GM23338 (cell line): Measurements from ENCODE around the gene BLACAT1. TPM values are rescaled to one million over a fixed set of nuclear protein-coding genes. Genes with fewer than 3 reads are reported as not detected.

Experiments used
- ATAC-seq: fragments of 200-7000 bp; cut with Tn5 transposase; 3 replicates; pipeline ENCODE4 v1.9.1; 2020
- DNase-seq: peaks from one replicate; pipeline ENCODE4 v3.0.0-alpha.2; 2015; ENCODE audit warnings: low spot score
- H2AFZ ChIP-seq: fragments of 200-600 bp; sonication (generic); 2 replicates; pipeline ENCODE4 v1.8.0; 2016; ENCODE audit warnings: antibody characterized with exemption, mild to moderate bottlenecking, moderate library complexity
- H3F3A ChIP-seq: fragments of 200-600 bp; sonication (generic); replicated peaks from 2 replicates; pipeline ENCODE4 v1.8.0; 2017; ENCODE audit warnings: antibody characterized with exemption, mixed run types, low read depth
- H3K27ac ChIP-seq: fragments of 200-600 bp; sonication (generic); 2 replicates; pipeline ENCODE4 v1.6.1; 2016; ENCODE audit warnings: low read depth
- H3K27me3 ChIP-seq: fragments of 200-600 bp; sonication (generic); 2 replicates; pipeline ENCODE4 v1.8.0; 2016; ENCODE audit warnings: mild to moderate bottlenecking, mixed run types, moderate library complexity; ENCODE audit not compliant: insufficient read depth
- H3K36me3 ChIP-seq: fragments of 200-600 bp; sonication (generic); 2 replicates; pipeline ENCODE4 v1.8.0; 2016; ENCODE audit warnings: mild to moderate bottlenecking; ENCODE audit not compliant: insufficient read depth
- H3K4me1 ChIP-seq: fragments of 200-600 bp; sonication (generic); 2 replicates; pipeline ENCODE4 v1.8.0; 2016; ENCODE audit warnings: mild to moderate bottlenecking, moderate library complexity; ENCODE audit not compliant: insufficient read depth
- H3K4me2 ChIP-seq: fragments of 200-600 bp; sonication (generic); 2 replicates; pipeline ENCODE4 v1.7.1; 2017; ENCODE audit warnings: mixed run types
- H3K4me3 ChIP-seq: fragments of 200-600 bp; sonication (generic); 2 replicates; pipeline ENCODE4 v1.6.1; 2016; ENCODE audit warnings: mixed run types
- H3K79me2 ChIP-seq: fragments of 200-600 bp; sonication (generic); replicated peaks from 2 replicates; pipeline ENCODE4 v1.8.0; 2017; ENCODE audit warnings: mild to moderate bottlenecking; ENCODE audit not compliant: insufficient read depth
- H3K9me2 ChIP-seq: fragments of 200-600 bp; sonication (generic); 2 replicates; pipeline ENCODE4 v1.8.0; 2017; ENCODE audit not compliant: insufficient read depth
- H4K20me1 ChIP-seq: fragments of 200-600 bp; sonication (generic); replicated peaks from 2 replicates; pipeline ENCODE4 v1.8.0; 2017; ENCODE audit warnings: mild to moderate bottlenecking; ENCODE audit not compliant: insufficient read depth
- H3K27ac Mint-ChIP-seq: 2 replicates; pipeline ENCODE4 v1.8.0; 2020; ENCODE audit warnings: inconsistent platforms, mild to moderate bottlenecking, moderate library complexity, mixed read lengths
- H3K27me3 Mint-ChIP-seq: 3 replicates; pipeline ENCODE4 v1.8.0; 2022; ENCODE audit warnings: low read depth, mild to moderate bottlenecking, moderate library complexity, mixed read lengths, inconsistent platforms; ENCODE audit not compliant: insufficient read depth, poor library complexity
- H3K36me3 Mint-ChIP-seq: 3 replicates; pipeline ENCODE4 v1.8.0; 2021; ENCODE audit warnings: low read depth, mild to moderate bottlenecking, inconsistent platforms, moderate library complexity, mixed read lengths
- H3K4me1 Mint-ChIP-seq: 3 replicates; pipeline ENCODE4 v1.8.0; 2020; ENCODE audit warnings: mild to moderate bottlenecking, inconsistent platforms, mixed read lengths
- H3K4me3 Mint-ChIP-seq: 3 replicates; pipeline ENCODE4 v1.8.0; 2021; ENCODE audit warnings: moderate library complexity, mild to moderate bottlenecking, inconsistent platforms, mixed read lengths
- H3K9me3 Mint-ChIP-seq: 3 replicates; pipeline ENCODE4 v1.8.0; 2020; ENCODE audit warnings: moderate library complexity, mild to moderate bottlenecking, inconsistent platforms, mixed read lengths
- CREB1 ChIP-seq: fragments of 250-450 bp; sonication (Bioruptor Pico); IDR thresholded peaks from 2 replicates; pipeline ENCODE4 v1.5.0; 2020; ENCODE audit warnings: low read depth, mild to moderate bottlenecking, moderate library complexity
- EZH2phosphoT487 ChIP-seq: fragments of 200-600 bp; sonication (generic); IDR thresholded peaks from one replicate; pipeline ENCODE4 v1.8.1; 2018; ENCODE audit warnings: antibody characterized with exemption; ENCODE audit not compliant: unreplicated experiment
- POLR2AphosphoS5 ChIP-seq: IDR thresholded peaks from 2 replicates; pipeline ENCODE4 v1.6.1; 2016; ENCODE audit warnings: antibody characterized with exemption, low read depth
- REST ChIP-seq: IDR thresholded peaks from one replicate; pipeline ENCODE4 v1.6.1; 2018; ENCODE audit warnings: antibody characterized with exemption; ENCODE audit not compliant: unreplicated experiment
- STAT1 ChIP-seq: IDR thresholded peaks from one replicate; pipeline ENCODE4 v1.6.1; 2016; ENCODE audit warnings: antibody characterized with exemption; ENCODE audit not compliant: unreplicated experiment
- ZNF114 ChIP-seq: fragments of 250-450 bp; sonication (Bioruptor Pico); IDR thresholded peaks from 2 replicates; pipeline ENCODE4 v1.5.0; 2020; ENCODE audit warnings: mild to moderate bottlenecking, moderate library complexity
- ZNF331 ChIP-seq: fragments of 250-450 bp; sonication (Bioruptor Pico); IDR thresholded peaks from 2 replicates; pipeline ENCODE4 v1.5.0; 2020; ENCODE audit warnings: low read depth, mild to moderate bottlenecking, moderate library complexity
- polyA plus RNA-seq: library from polyadenylated mRNA; unstranded; fragments of >200 nt; fragmentation: Nextera tagmentation; extraction: Ambion mirVana; gene quantifications from 2 replicates; pipeline ENCODE4 v1.2.1, GENCODE V29; 2016
- total RNA-seq: library from RNA; depleted of rRNA; stranded (reverse); fragments of >200 nt; shearing (Covaris generic); gene quantifications from 2 replicates; pipeline ENCODE4 v1.2.3, GENCODE V29; 2014
- TF ChIP-seq, protein P1 (sequence below), 2 experiments: fragments of 200-600 bp in 1 of 2; sonication (generic) in 1 of 2; conservative IDR thresholded peaks; 2 replicates each; pipeline versions ENCODE4 v1.5.1 to v1.6.1; 2016 to 2017; ENCODE audit warnings: antibody characterized with exemption in 2 of 2, low read depth in 2 of 2, mild to moderate bottlenecking in 2 of 2, moderate library complexity in 1 of 2
- TF ChIP-seq, protein P2 (sequence below): IDR thresholded peaks from 2 replicates; pipeline ENCODE4 v1.6.1; 2016; ENCODE audit warnings: antibody characterized with exemption
- TF ChIP-seq, protein P3 (sequence below): fragments of 250-450 bp; sonication (Bioruptor Pico); IDR thresholded peaks from 2 replicates; pipeline ENCODE4 v1.5.0; 2020; ENCODE audit warnings: mild to moderate bottlenecking, moderate library complexity

Gene BLACAT1
- total and polyA plus RNA-seq, 2 experiments from 2014 or later: 1.6 to 6.2 TPM

DNA sequence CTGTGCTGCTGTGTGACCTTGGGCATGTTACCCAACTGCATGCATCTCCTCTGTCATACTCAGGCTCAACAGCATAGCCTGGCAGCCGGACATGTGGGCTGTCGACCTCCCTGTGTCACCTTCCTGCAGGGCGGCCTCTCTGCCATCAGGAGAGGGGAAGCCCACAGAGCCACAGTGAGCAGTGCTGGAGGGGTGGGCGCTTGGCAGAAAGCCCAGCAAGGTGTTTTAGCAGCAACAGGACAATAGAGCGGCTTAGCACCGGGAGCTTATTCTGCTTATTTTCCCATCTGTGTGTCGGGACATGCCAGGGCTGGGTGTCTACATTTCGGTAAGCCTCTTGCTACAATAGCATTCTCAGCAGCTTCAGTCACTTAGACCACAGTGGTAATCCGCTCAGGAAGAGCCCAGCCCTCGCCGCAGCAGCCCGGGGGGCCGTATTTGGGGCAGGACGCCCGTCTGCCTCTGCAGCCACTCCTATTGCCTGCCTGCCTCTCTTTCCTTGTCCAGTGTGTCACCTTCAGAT, 25.8 kb upstream of the BLACAT1 start (continued):
- TF ChIP-seq REST: no peak
- TF ChIP-seq POLR2AphosphoS5: no peak
- no peak for TF ChIP-seq STAT1

- Histone ChIP-seq H3K36me3 (no peaks in the 10 kb centered on the region), H3K4me3 (no peak overlapping the region), H3K9me2 (no peaks in the 10 kb centered on the region), H3K27me3 (no peaks in the 10 kb centered on the region; the same call in 1 of the 2 replicates), H3K79me2 (no peaks in the 10 kb centered on the region), H4K20me1 (no peaks in the 10 kb centered on the region), H2AFZ (no peak overlapping the region), H3K4me1 (peaks cover 11% of the 10 kb centered on the region; the same call in 1 of the 2 replicates), H3K4me2 (0 out of 2 replicates have a peak overlapping the region, but pooled peaks have one; percentile 26), H3K27ac (no peak overlapping the region), H3F3A (0 out of 2 replicates have a peak, but pooled peaks cover 2% of the 10 kb centered on the region)
- Mint-ChIP-seq H3K36me3 (no peaks in the 10 kb centered on the region; the same call in 2 of the 3 replicates), H3K27me3 (peaks cover 26% of the 10 kb centered on the region), H3K9me3 (0 out of 3 replicates have a peak, but pooled peaks cover 2% of the 10 kb centered on the region), H3K27ac (no peak overlapping the region), H3K4me3 (no peak overlapping the region), H3K4me1 (peaks cover 57% of the 10 kb centered on the region)
- DNase-seq (no peak), ATAC-seq (no peak)
- TF ChIP-seq ZNF114 (CRISPR knock-in tag) (no peak), ZNF331 (CRISPR knock-in tag) (no peak), CREB1 (no peak), EZH2phosphoT487 (no peak)
- TF ChIP-seq, protein P1, sequence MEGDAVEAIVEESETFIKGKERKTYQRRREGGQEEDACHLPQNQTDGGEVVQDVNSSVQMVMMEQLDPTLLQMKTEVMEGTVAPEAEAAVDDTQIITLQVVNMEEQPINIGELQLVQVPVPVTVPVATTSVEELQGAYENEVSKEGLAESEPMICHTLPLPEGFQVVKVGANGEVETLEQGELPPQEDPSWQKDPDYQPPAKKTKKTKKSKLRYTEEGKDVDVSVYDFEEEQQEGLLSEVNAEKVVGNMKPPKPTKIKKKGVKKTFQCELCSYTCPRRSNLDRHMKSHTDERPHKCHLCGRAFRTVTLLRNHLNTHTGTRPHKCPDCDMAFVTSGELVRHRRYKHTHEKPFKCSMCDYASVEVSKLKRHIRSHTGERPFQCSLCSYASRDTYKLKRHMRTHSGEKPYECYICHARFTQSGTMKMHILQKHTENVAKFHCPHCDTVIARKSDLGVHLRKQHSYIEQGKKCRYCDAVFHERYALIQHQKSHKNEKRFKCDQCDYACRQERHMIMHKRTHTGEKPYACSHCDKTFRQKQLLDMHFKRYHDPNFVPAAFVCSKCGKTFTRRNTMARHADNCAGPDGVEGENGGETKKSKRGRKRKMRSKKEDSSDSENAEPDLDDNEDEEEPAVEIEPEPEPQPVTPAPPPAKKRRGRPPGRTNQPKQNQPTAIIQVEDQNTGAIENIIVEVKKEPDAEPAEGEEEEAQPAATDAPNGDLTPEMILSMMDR (conservative IDR thresholded peaks at IDR 0.05; ENCODE audit: low read depth in 2 of 2): no peak
- TF ChIP-seq, protein P2, sequence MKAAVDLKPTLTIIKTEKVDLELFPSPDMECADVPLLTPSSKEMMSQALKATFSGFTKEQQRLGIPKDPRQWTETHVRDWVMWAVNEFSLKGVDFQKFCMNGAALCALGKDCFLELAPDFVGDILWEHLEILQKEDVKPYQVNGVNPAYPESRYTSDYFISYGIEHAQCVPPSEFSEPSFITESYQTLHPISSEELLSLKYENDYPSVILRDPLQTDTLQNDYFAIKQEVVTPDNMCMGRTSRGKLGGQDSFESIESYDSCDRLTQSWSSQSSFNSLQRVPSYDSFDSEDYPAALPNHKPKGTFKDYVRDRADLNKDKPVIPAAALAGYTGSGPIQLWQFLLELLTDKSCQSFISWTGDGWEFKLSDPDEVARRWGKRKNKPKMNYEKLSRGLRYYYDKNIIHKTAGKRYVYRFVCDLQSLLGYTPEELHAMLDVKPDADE: no peak
- TF ChIP-seq, protein P3, sequence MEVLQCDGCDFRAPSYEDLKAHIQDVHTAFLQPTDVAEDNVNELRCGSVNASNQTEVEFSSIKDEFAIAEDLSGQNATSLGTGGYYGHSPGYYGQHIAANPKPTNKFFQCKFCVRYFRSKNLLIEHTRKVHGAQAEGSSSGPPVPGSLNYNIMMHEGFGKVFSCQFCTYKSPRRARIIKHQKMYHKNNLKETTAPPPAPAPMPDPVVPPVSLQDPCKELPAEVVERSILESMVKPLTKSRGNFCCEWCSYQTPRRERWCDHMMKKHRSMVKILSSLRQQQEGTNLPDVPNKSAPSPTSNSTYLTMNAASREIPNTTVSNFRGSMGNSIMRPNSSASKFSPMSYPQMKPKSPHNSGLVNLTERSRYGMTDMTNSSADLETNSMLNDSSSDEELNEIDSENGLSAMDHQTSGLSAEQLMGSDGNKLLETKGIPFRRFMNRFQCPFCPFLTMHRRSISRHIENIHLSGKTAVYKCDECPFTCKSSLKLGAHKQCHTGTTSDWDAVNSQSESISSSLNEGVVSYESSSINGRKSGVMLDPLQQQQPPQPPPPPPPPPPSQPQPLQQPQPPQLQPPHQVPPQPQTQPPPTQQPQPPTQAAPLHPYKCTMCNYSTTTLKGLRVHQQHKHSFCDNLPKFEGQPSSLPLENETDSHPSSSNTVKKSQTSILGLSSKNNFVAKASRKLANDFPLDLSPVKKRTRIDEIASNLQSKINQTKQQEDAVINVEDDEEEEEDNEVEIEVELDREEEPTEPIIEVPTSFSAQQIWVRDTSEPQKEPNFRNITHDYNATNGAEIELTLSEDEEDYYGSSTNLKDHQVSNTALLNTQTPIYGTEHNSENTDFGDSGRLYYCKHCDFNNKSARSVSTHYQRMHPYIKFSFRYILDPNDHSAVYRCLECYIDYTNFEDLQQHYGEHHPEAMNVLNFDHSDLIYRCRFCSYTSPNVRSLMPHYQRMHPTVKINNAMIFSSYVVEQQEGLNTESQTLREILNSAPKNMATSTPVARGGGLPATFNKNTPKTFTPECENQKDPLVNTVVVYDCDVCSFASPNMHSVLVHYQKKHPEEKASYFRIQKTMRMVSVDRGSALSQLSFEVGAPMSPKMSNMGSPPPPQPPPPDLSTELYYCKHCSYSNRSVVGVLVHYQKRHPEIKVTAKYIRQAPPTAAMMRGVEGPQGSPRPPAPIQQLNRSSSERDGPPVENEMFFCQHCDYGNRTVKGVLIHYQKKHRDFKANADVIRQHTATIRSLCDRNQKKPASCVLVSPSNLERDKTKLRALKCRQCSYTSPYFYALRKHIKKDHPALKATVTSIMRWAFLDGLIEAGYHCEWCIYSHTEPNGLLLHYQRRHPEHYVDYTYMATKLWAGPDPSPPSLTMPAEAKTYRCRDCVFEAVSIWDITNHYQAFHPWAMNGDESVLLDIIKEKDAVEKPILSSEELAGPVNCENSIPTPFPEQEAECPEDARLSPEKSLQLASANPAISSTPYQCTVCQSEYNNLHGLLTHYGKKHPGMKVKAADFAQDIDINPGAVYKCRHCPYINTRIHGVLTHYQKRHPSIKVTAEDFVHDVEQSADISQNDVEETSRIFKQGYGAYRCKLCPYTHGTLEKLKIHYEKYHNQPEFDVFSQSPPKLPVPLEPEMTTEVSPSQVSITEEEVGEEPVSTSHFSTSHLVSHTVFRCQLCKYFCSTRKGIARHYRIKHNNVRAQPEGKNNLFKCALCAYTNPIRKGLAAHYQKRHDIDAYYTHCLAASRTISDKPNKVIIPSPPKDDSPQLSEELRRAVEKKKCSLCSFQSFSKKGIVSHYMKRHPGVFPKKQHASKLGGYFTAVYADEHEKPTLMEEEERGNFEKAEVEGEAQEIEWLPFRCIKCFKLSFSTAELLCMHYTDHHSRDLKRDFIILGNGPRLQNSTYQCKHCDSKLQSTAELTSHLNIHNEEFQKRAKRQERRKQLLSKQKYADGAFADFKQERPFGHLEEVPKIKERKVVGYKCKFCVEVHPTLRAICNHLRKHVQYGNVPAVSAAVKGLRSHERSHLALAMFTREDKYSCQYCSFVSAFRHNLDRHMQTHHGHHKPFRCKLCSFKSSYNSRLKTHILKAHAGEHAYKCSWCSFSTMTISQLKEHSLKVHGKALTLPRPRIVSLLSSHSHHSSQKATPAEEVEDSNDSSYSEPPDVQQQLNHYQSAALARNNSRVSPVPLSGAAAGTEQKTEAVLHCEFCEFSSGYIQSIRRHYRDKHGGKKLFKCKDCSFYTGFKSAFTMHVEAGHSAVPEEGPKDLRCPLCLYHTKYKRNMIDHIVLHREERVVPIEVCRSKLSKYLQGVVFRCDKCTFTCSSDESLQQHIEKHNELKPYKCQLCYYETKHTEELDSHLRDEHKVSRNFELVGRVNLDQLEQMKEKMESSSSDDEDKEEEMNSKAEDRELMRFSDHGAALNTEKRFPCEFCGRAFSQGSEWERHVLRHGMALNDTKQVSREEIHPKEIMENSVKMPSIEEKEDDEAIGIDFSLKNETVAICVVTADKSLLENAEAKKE: no peak
Observed at GRCh38 chr1:205481218-205481617, 25.4 kb upstream of the BLACAT1 start.
